C4-2B (cell line): ENCODE measurements around the gene ZNF784.

Experiments used
- H3K27ac ChIP-seq: fragments of 450-650 bp; 2 replicates; pipeline ENCODE4 v1.5.1; 2017
- ZFX ChIP-seq: fragments of 450-650 bp; IDR thresholded peaks from 2 replicates; pipeline ENCODE4 v1.6.1; 2017
- TF ChIP-seq, protein P1 (sequence below): fragments of 450-650 bp; conservative IDR thresholded peaks from 2 replicates; pipeline ENCODE4 v1.5.1; 2017; ENCODE audit warnings: mild to moderate bottlenecking

The ZNF784 gene

DNA sequence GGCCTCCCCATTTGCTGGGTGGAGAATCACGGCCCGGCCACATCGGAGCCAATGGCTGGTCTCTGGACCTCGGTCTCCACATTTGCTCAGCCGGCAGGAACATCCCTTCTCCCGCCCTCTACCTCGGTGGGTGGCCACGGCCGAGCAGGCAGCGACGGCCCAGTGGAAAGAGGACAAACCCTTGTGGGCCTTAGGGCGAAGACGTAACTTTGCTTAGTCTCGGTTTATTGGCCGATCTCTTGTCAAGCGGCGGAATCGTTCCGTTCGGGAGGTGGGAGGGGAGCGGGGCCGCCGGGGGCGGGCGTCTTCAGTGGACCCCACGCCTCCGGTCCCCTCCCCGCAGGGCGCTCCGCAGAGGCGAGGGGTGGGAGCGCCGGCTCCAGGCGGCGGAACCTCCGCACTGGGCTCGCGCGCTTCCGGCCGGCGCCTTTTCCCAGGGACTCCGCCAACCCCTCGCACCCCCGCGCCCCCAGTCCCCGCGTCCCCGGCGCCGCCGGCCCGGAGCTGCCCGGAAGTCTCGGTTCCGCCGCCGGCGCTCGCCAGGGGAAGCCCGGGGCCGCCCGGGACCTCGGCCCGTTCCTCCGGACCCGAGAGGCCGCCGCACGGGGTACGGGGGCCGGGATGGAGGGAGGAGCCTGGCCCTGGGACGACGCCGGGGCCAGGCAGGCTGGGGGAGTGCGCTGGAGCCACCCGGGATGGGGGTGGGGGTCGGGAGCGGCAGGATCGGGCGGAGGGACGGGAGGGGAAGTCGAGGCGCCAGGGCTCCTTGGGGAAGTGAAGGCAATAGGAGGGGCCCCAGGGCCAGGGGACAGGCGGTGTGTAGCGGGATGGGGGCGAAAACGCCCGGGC, 16.4 kb upstream of the ZNF784 start, which contains the start of gene ZNF580:
ZNF580 (plus strand) TSS at position 426 of the 849 bp plus-strand sequence. CDS start 1,507 bp downstream, outside the sequence.
- H3K27ac ChIP-seq, result peak within 1 kb of the TSS; percentile 93
- TF ChIP-seq, protein P1, sequence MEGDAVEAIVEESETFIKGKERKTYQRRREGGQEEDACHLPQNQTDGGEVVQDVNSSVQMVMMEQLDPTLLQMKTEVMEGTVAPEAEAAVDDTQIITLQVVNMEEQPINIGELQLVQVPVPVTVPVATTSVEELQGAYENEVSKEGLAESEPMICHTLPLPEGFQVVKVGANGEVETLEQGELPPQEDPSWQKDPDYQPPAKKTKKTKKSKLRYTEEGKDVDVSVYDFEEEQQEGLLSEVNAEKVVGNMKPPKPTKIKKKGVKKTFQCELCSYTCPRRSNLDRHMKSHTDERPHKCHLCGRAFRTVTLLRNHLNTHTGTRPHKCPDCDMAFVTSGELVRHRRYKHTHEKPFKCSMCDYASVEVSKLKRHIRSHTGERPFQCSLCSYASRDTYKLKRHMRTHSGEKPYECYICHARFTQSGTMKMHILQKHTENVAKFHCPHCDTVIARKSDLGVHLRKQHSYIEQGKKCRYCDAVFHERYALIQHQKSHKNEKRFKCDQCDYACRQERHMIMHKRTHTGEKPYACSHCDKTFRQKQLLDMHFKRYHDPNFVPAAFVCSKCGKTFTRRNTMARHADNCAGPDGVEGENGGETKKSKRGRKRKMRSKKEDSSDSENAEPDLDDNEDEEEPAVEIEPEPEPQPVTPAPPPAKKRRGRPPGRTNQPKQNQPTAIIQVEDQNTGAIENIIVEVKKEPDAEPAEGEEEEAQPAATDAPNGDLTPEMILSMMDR, result no peak
- peak; percentile 74 for TF ChIP-seq ZFX

- TF ChIP-seq, protein P1, result peak; percentile 93
- TF ChIP-seq ZFX, result peak; percentile 86; the same call in 1 of the 2 replicates
- H3K27ac ChIP-seq, result peak overlapping the region; percentile 93
These were observed 15.7 kb upstream of the ZNF784 start for GRCh38 chr19:55640043-55640576.

GRCh38 chr19:55638864-55639359, 14.5 kb upstream of the ZNF784 start:
- peak overlapping the region; percentile 93 for H3K27ac ChIP-seq
- TF ChIP-seq, protein P1, result peak; percentile 39
- no peak for TF ChIP-seq ZFX

- H3K27ac ChIP-seq, result no peak overlapping the region
- no peak for TF ChIP-seq ZFX
- TF ChIP-seq, protein P1, result no peak
These were observed 13.2 kb upstream of the ZNF784 start for GRCh38 chr19:55637534-55637933.

DNA sequence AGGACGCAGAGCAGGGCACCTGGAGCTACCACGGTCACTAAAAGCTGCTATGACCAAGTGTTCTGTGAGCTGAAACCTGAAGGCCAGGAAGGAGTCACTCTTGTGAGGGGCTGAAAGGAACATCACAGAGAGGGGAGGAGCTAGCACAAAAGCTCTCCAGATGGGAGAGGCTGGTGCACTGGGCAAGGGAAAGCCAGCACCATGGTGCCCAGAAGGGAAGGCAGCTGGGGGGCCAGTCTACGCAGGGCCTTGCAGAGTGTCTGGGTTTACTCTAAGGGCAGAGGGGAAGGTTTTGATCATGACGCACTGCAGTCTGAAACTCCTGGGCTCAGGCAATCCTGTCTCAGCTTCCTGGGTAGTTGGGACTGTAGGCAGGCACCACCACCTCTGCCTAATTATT, 12.4 kb upstream of the ZNF784 start:
- H3K27ac ChIP-seq, result no peak overlapping the region
- TF ChIP-seq, protein P1, result no peak
- no peak for TF ChIP-seq ZFX

GRCh38 chr19:55635856-55636440, 11.6 kb upstream of the ZNF784 start:
- TF ChIP-seq, protein P1, result no peak
- no peak for TF ChIP-seq ZFX
- peak overlapping the region; percentile 90 for H3K27ac ChIP-seq

GRCh38 chr19:55635334-55635717, 11.0 kb upstream of the ZNF784 start:
- TF ChIP-seq ZFX, result no peak
- TF ChIP-seq, protein P1, result no peak
- H3K27ac ChIP-seq, result peak overlapping the region; percentile 90
